HepG2 (cell line): ENCODE data around the gene TNIP1. TPM values are rescaled to one million over a fixed set of nuclear protein-coding genes. Genes with fewer than 3 reads are reported as not detected.

ENCODE experiments used
- ATAC-seq: fragments of 200-7000 bp; cut with Tn5 transposase; 3 replicates; pipeline ENCODE4 v1.9.1; 2020; ENCODE audit warnings: mild to moderate bottlenecking, moderate library complexity
- BruUV-seq: library from RNA; stranded (reverse); fragments of 400-500 nt; replicated peaks from 2 replicates; lab custom pipeline; 2021; lab: Mats Ljungman, UMichigan
- CTCF ChIA-PET: fragments of 300-600 bp; formaldehyde crosslinking; extraction: SDS; loops from one replicate; lab custom pipeline; 2021; ENCODE audit warnings: low total read pairs, inconsistent platforms, low intra/inter-chr PET ratio; lab: Yijun Ruan, JAX
- POLR2A ChIA-PET: fragments of 350-600 bp; sonication (Branson Sonifier 250); formaldehyde crosslinking; loops from one replicate; lab custom pipeline; 2020; ENCODE audit warnings: antibody characterized with exemption, inconsistent platforms; lab: Yijun Ruan, JAX
- DNase-seq: peaks from one replicate; pipeline ENCODE4 v3.0.0-alpha.2; 2015; ENCODE audit warnings: low spot score
- FAIRE-seq: peaks from 3 replicates; lab custom pipeline; 2011; peaks lifted over from hg19 to GRCh38; lab: Jason Lieb, UNC
- H2AFZ ChIP-seq: one replicate; pipeline ENCODE4 v1.6.1; 2011; ENCODE audit warnings: low read length, inconsistent platforms
- H3K27ac ChIP-seq: fragments of 300-600 bp; 3 replicates; pipeline ENCODE4 v1.8.0; 2011; ENCODE audit warnings: mixed run types, mild to moderate bottlenecking, mixed read lengths, low read length, inconsistent platforms; ENCODE audit not compliant: insufficient read depth; ENCODE audit errors: extremely low read length
- H3K27me3 ChIP-seq, 2 experiments: fragments of 200-600 bp in 1 of 2; 2 replicates in 1 of 2; 3 replicates in 1 of 2; pipeline versions ENCODE4 v1.6.0 to v1.8.0; 2011; ENCODE audit warnings: low read length in 2 of 2, mild to moderate bottlenecking in 2 of 2, moderate library complexity in 2 of 2, inconsistent platforms in 1 of 2; ENCODE audit not compliant: insufficient read depth in 2 of 2, control insufficient read depth in 1 of 2
- H3K36me3 ChIP-seq, 2 experiments: fragments of 200-600 bp in 1 of 2; replicated peaks in 1 of 2; 2 replicates in 1 of 2; 3 replicates in 1 of 2; pipeline versions ENCODE4 v1.5.1 to v1.8.0; 2011; ENCODE audit warnings: low read length in 2 of 2, inconsistent platforms in 1 of 2; ENCODE audit not compliant: insufficient read depth in 2 of 2, control insufficient read depth in 1 of 2
- H3K4me1 ChIP-seq: 2 replicates; pipeline ENCODE4 v1.5.1; 2012; ENCODE audit warnings: low read length, inconsistent platforms; ENCODE audit not compliant: insufficient read depth
- H3K4me2 ChIP-seq: 2 replicates; pipeline ENCODE4 v1.6.0; 2011; ENCODE audit warnings: low read depth, low read length, inconsistent platforms
- H3K4me3 ChIP-seq, 3 experiments: fragments of 200-600 bp in 1 of 3; sonication (generic), shearing (Covaris generic) in 1 of 3; replicated peaks in 1 of 3; 2 replicates each; pipeline ENCODE4 v1.5.1; 2011 to 2016; ENCODE audit warnings: low read length in 3 of 3, inconsistent platforms in 2 of 3, low read depth in 2 of 3, mild to moderate bottlenecking in 2 of 3, control low read depth in 1 of 3, mixed read lengths in 1 of 3; ENCODE audit not compliant: insufficient read depth in 1 of 3
- H3K79me2 ChIP-seq: one replicate; pipeline ENCODE4 v1.6.1; 2011; ENCODE audit warnings: low read length, inconsistent platforms; ENCODE audit not compliant: insufficient read depth
- H3K9ac ChIP-seq: 2 replicates; pipeline ENCODE4 v1.6.0; 2011; ENCODE audit warnings: mild to moderate bottlenecking, low read depth, low read length, inconsistent platforms; ENCODE audit not compliant: insufficient read depth
- H3K9me3 ChIP-seq: 2 replicates; pipeline ENCODE4 v1.5.1; 2012; ENCODE audit warnings: mild to moderate bottlenecking, low read length
- H4K20me1 ChIP-seq: 2 replicates; pipeline ENCODE4 v1.6.0; 2011; ENCODE audit warnings: inconsistent platforms, mild to moderate bottlenecking, low read length, moderate library complexity; ENCODE audit not compliant: insufficient read depth
- ZNF142 ChIP-seq: sonication (generic); formaldehyde crosslinking; IDR thresholded peaks from 2 replicates; pipeline ENCODE4 v1.4.0; 2020; ENCODE audit warnings: missing genetic modification reagents
- ZNF564 ChIP-seq: sonication (generic); formaldehyde crosslinking; IDR thresholded peaks from 2 replicates; pipeline ENCODE4 v1.8.1; 2023; ENCODE audit warnings: mild to moderate bottlenecking, missing genetic modification reagents
- ZNF580 ChIP-seq: IDR thresholded peaks from 2 replicates; pipeline ENCODE4 v1.6.1; 2016; ENCODE audit warnings: low read depth, borderline replicate concordance
- WGBS: methylation state at CpG from one replicate; pipeline ENCODE4 v1.1.6; 2017; ENCODE audit warnings: low lambda C conversion rate; 5-methylcytosine and 5-hydroxymethylcytosine counted together
- in situ Hi-C: cut with HindIII; loops from 2 replicates; pipeline ENCODE4 v1.10.0; 2017; ENCODE audit warnings: low pct_unique_long_range_greater_than_20kb; ENCODE audit not compliant: extremely low pct_ligation_motif_present
- intact Hi-C: fragments of 100-400 bp; cut with micrococcal nuclease; formaldehyde crosslinking; loops from one replicate; pipeline ENCODE4 v1.10.0; 2022; ENCODE audit not compliant: unreplicated experiment
- polyA plus RNA-seq, 8 experiments: library from polyadenylated mRNA; depleted of rRNA in 3 of 8; stranded (reverse) in 7 of 8; unstranded in 1 of 8; fragments of >200 nt; fragmentation: Illumina TruSeq in 4 of 8; extraction: Trizol in 4 of 8; gene quantifications; 2 replicates each; pipeline versions ENCODE4 v1.2.1 to v1.2.3, GENCODE V29; 2011 to 2016; ENCODE audit warnings: low read depth in 4 of 8, missing spikeins in 1 of 8, mixed read lengths in 1 of 8; ENCODE audit not compliant: insufficient read depth in 1 of 8
- total RNA-seq, 5 experiments: library from RNA; depleted of rRNA; stranded (reverse); fragments of >200 nt; fragmentation: Illumina TruSeq; extraction: Trizol; gene quantifications; 2 replicates each; pipeline ENCODE4 v1.2.3, GENCODE V29; 2016; ENCODE audit warnings: low read depth in 1 of 5
- TF ChIP-seq, protein P1 (sequence below): sonication (generic); formaldehyde crosslinking; IDR thresholded peaks from 2 replicates; pipeline ENCODE4 v1.5.1; 2020; ENCODE audit warnings: missing genetic modification reagents, mild to moderate bottlenecking, borderline replicate concordance

The TNIP1 gene
- total and polyA plus RNA-seq, 2 of the 13 experiments (the other 11 are each of a cell fraction or from before 2014, with no cell fraction given) = 26.2 to 45.9 TPM

- no peak overlapping the region for H3K27ac ChIP-seq
- no TSS peak for BruUV-seq
- H4K20me1 ChIP-seq = no peaks in the 10 kb centered on the region
- H3K9me3 ChIP-seq = no peaks in the 10 kb centered on the region
- ATAC-seq = no peak
- H3K4me3 ChIP-seq = no peak overlapping the region
- no peaks in the 10 kb centered on the region for H3K27me3 ChIP-seq
- no peak overlapping the region for H3K4me2 ChIP-seq
- no peaks in the 10 kb centered on the region for H3K79me2 ChIP-seq
- no peak overlapping the region for H3K9ac ChIP-seq
- POLR2A ChIA-PET = no interaction called here
- no peak overlapping the region for H2AFZ ChIP-seq
- WGBS = 95% methylated on average over 4 of the region's 4 CpGs
- DNase-seq = no peak
- TF ChIP-seq ZNF564 (CRISPR knock-in tag) = no peak
- no peak for TF ChIP-seq ZNF142 (CRISPR knock-in tag)
- TF ChIP-seq, protein P1, sequence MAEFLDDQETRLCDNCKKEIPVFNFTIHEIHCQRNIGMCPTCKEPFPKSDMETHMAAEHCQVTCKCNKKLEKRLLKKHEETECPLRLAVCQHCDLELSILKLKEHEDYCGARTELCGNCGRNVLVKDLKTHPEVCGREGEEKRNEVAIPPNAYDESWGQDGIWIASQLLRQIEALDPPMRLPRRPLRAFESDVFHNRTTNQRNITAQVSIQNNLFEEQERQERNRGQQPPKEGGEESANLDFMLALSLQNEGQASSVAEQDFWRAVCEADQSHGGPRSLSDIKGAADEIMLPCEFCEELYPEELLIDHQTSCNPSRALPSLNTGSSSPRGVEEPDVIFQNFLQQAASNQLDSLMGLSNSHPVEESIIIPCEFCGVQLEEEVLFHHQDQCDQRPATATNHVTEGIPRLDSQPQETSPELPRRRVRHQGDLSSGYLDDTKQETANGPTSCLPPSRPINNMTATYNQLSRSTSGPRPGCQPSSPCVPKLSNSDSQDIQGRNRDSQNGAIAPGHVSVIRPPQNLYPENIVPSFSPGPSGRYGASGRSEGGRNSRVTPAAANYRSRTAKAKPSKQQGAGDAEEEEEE = no peak
- no peak for TF ChIP-seq ZNF580 (CRISPR knock-in tag)
- intact Hi-C loops = no loop called here
- H3K36me3 ChIP-seq = peaks cover 4 to 9% of the 10 kb centered on the region in 2 experiments
- in situ Hi-C loops = no loop called here
- no peak for FAIRE-seq
- CTCF ChIA-PET = no interaction called here
- H3K4me1 ChIP-seq = peaks cover 30% of the 10 kb centered on the region
These were observed 19.8 kb upstream of the TNIP1 start for GRCh38 chr5:151100681-151101080.
